Measurements from ENCODE around the gene JAG2.

- TF ChIP-seq CTCF (IDR thresholded peaks at IDR 0.05 in 8 of 11, conservative IDR thresholded peaks at IDR 0.05 in 3 of 11) (no peak), POLR2AphosphoS5 (IDR thresholded peaks at IDR 0.05) (no peak), POLR2A (IDR thresholded peaks at IDR 0.05) (no peak)
Observed at GRCh38 chr14:105208738-105209075, 40.1 kb upstream of the JAG2 start.

Data from spleen (tissue), 7 donors.